PC-3 (cell line): ENCODE measurements around the gene SLTM. TPM values are rescaled to one million over a fixed set of nuclear protein-coding genes. Genes with fewer than 3 reads are reported as not detected.

Experiments
- ATAC-seq: fragments of 200-7000 bp; cut with Tn5 transposase; 2 replicates; pipeline ENCODE4 v1.9.1; 2020; ENCODE audit warnings: mild to moderate bottlenecking, moderate library complexity
- BruUV-seq: library from RNA; stranded (reverse); fragments of 400-500 nt; replicated peaks from 2 replicates; lab custom pipeline; 2021; lab: Mats Ljungman, UMichigan
- CTCF ChIA-PET: fragments of 300-600 bp; sonication (Branson Sonifier 250); formaldehyde crosslinking; loops from one replicate; lab custom pipeline; 2022; ENCODE audit warnings: antibody characterized with exemption; lab: Charles Lee
- POLR2A ChIA-PET: fragments of 300-600 bp; sonication (Branson Sonifier 250); formaldehyde crosslinking; loops from one replicate; lab custom pipeline; 2022; ENCODE audit warnings: antibody characterized with exemption; ENCODE audit not compliant: unreplicated experiment; lab: Charles Lee
- DNase-seq: peaks from one replicate; pipeline ENCODE4 v3.0.0-alpha.2; 2015
- H2AFZ ChIP-seq: fragments of 300-600 bp; sonication (generic); 2 replicates; pipeline ENCODE4 v1.6.0; 2016; ENCODE audit warnings: antibody characterized with exemption, low read length
- H3F3A ChIP-seq: fragments of 300-600 bp; sonication (generic); one replicate; pipeline ENCODE4 v1.6.0; 2017; ENCODE audit warnings: antibody characterized with exemption, low read length, control low read depth, mild to moderate bottlenecking; ENCODE audit not compliant: unreplicated experiment
- H3K27ac ChIP-seq: fragments of 300-600 bp; sonication (generic); 2 replicates; pipeline ENCODE4 v1.5.1; 2016; ENCODE audit warnings: mild to moderate bottlenecking, low read length
- H3K27me3 ChIP-seq: fragments of 300-600 bp; sonication (generic); 2 replicates; pipeline ENCODE4 v1.6.1; 2016; ENCODE audit warnings: low read length, mixed read lengths
- H3K36me3 ChIP-seq: fragments of 300-600 bp; sonication (generic); 2 replicates; pipeline ENCODE4 v1.6.1; 2016; ENCODE audit warnings: low read depth, mixed run types, low read length, mixed read lengths
- H3K4me1 ChIP-seq: fragments of 300-600 bp; sonication (generic); 2 replicates; pipeline ENCODE4 v1.5.1; 2016; ENCODE audit warnings: low read length; ENCODE audit not compliant: insufficient read depth
- H3K4me2 ChIP-seq: fragments of 300-600 bp; sonication (generic); 2 replicates; pipeline ENCODE4 v1.6.0; 2016; ENCODE audit warnings: low read length
- H3K4me3 ChIP-seq: fragments of 300-600 bp; sonication (generic); 2 replicates; pipeline ENCODE4 v1.5.1; 2016; ENCODE audit warnings: mild to moderate bottlenecking, low read length, mixed read lengths
- H3K79me2 ChIP-seq: fragments of 300-600 bp; sonication (generic); 2 replicates; pipeline ENCODE4 v1.6.1; 2017; ENCODE audit warnings: low read length, mixed read lengths
- H3K9ac ChIP-seq: fragments of 300-600 bp; sonication (generic); 2 replicates; pipeline ENCODE4 v1.6.0; 2016; ENCODE audit warnings: mild to moderate bottlenecking, low read length
- H3K9me2 ChIP-seq: fragments of 300-600 bp; sonication (generic); replicated peaks from 2 replicates; pipeline ENCODE4 v1.6.1; 2016; ENCODE audit warnings: mixed run types, low read length, mixed read lengths
- H3K9me3 ChIP-seq: fragments of 300-600 bp; sonication (generic); 2 replicates; pipeline ENCODE4 v1.6.1; 2016; ENCODE audit warnings: low read length, mixed read lengths
- H4K20me1 ChIP-seq: fragments of 300-600 bp; sonication (generic); 2 replicates; pipeline ENCODE4 v1.6.1; 2016; ENCODE audit warnings: low read length, mixed read lengths
- EZH2 ChIP-seq: fragments of 300-600 bp; sonication (generic); IDR thresholded peaks from one replicate; pipeline ENCODE4 v1.6.1; 2017; ENCODE audit warnings: antibody characterized with exemption, mild to moderate bottlenecking, low read length; ENCODE audit not compliant: unreplicated experiment
- EZH2phosphoT487 ChIP-seq: fragments of 300-600 bp; sonication (generic); IDR thresholded peaks from 2 replicates; pipeline ENCODE4 v1.6.1; 2018; ENCODE audit warnings: mild to moderate bottlenecking, antibody characterized with exemption, low read length, borderline replicate concordance
- intact Hi-C: fragments of 100-400 bp; cut with micrococcal nuclease; formaldehyde crosslinking; loops from 2 replicates; pipeline ENCODE4 v1.9.0; 2023
- total RNA-seq: library from RNA; depleted of rRNA; stranded (reverse); fragments of >200 nt; gene quantifications from 2 replicates; pipeline ENCODE4 v1.2.3, GENCODE V29; 2014
- TF ChIP-seq, protein P1 (sequence below): fragments of 300-600 bp; sonication (generic); conservative IDR thresholded peaks from 2 replicates; pipeline ENCODE4 v1.5.1; 2017; ENCODE audit warnings: antibody characterized with exemption, low read depth, mild to moderate bottlenecking, low read length

Gene SLTM
- total RNA-seq, 1 experiment from 2014 or later: 103 TPM

GRCh38 chr15:58876306-58877106 lies 57.0 kb downstream of the SLTM start:
- Histone ChIP-seq H2AFZ (no peak overlapping the region), H3K4me2 (no peak overlapping the region), H3K27me3 (no peaks in the 10 kb centered on the region), H3F3A (no peaks in the 10 kb centered on the region), H3K9ac (no peak overlapping the region), H3K4me3 (no peak overlapping the region), H3K4me1 (peaks cover 5% of the 10 kb centered on the region; the same call in 1 of the 2 replicates), H4K20me1 (no peaks in the 10 kb centered on the region), H3K27ac (no peak overlapping the region), H3K9me3 (no peaks in the 10 kb centered on the region), H3K36me3 (peaks cover 31% of the 10 kb centered on the region), H3K79me2 (no peaks in the 10 kb centered on the region), H3K9me2 (no peaks in the 10 kb centered on the region)
- DNase-seq (no peak), ATAC-seq (no peak)
- TF ChIP-seq EZH2: no peak
- ChIA-PET POLR2A (no interaction called here), CTCF (no interaction called here)
- intact Hi-C loops: no loop called here
- no TSS peak for BruUV-seq

GRCh38 chr15:58875343-58875742 lies 58.1 kb downstream of the SLTM start:
- no peak overlapping the region for H3K4me2 ChIP-seq
- H3K9ac ChIP-seq: no peak overlapping the region
- no peak overlapping the region for H3K27ac ChIP-seq
- ChIA-PET POLR2A (no interaction called here), CTCF (interaction anchor here (0.6 kb wide), 1 partner anchor 659 kb away, joined by 3 read pairs; no protein-coding TSS in a partner anchor)
- H3K9me2 ChIP-seq: no peaks in the 10 kb centered on the region
- peak; percentile 37 for ATAC-seq
- no peaks in the 10 kb centered on the region for H3F3A ChIP-seq
- no TSS peak for BruUV-seq
- DNase-seq: peak; percentile 20
- H4K20me1 ChIP-seq: no peaks in the 10 kb centered on the region
- peaks cover 5% of the 10 kb centered on the region; the same call in 1 of the 2 replicates for H3K4me1 ChIP-seq
- H3K79me2 ChIP-seq: no peaks in the 10 kb centered on the region
- TF ChIP-seq EZH2phosphoT487 (no peak), EZH2 (no peak)
- TF ChIP-seq, protein P1, sequence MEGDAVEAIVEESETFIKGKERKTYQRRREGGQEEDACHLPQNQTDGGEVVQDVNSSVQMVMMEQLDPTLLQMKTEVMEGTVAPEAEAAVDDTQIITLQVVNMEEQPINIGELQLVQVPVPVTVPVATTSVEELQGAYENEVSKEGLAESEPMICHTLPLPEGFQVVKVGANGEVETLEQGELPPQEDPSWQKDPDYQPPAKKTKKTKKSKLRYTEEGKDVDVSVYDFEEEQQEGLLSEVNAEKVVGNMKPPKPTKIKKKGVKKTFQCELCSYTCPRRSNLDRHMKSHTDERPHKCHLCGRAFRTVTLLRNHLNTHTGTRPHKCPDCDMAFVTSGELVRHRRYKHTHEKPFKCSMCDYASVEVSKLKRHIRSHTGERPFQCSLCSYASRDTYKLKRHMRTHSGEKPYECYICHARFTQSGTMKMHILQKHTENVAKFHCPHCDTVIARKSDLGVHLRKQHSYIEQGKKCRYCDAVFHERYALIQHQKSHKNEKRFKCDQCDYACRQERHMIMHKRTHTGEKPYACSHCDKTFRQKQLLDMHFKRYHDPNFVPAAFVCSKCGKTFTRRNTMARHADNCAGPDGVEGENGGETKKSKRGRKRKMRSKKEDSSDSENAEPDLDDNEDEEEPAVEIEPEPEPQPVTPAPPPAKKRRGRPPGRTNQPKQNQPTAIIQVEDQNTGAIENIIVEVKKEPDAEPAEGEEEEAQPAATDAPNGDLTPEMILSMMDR: no peak
- H3K27me3 ChIP-seq: no peaks in the 10 kb centered on the region
- H3K4me3 ChIP-seq: no peak overlapping the region
- intact Hi-C loops: no loop called here
- no peak overlapping the region for H2AFZ ChIP-seq
- H3K9me3 ChIP-seq: no peaks in the 10 kb centered on the region
- peaks cover 21% of the 10 kb centered on the region for H3K36me3 ChIP-seq

DNA sequence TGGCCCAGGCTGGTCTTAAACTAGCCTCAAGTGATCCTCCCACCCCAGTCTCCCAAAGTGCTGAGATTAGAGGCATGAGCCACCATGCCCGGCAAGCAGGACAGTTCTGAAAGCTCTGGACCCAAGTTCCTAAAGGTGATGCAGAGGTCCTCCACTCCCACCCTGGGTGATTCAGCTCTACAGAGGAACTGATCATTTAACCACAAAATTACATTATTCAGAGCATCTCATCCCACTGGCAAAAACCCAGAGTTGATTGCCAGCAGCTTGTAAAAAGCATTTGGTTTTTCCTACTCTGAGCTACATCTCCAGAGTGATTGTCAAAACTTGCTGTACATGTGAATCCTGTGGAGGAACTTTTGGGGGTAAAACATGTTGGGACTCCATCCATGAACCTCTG lies 60.2 kb downstream of the SLTM start:
- Histone ChIP-seq H3K79me2 (no peaks in the 10 kb centered on the region), H2AFZ (no peak overlapping the region), H3K9ac (no peak overlapping the region), H3K27ac (no peak overlapping the region), H3K9me3 (no peaks in the 10 kb centered on the region), H4K20me1 (no peaks in the 10 kb centered on the region), H3K4me1 (peaks cover 5% of the 10 kb centered on the region; the same call in 1 of the 2 replicates), H3K36me3 (peaks cover 6% of the 10 kb centered on the region; the same call in 1 of the 2 replicates), H3K4me3 (no peak overlapping the region), H3K9me2 (no peaks in the 10 kb centered on the region), H3K4me2 (no peak overlapping the region), H3K27me3 (no peaks in the 10 kb centered on the region), H3F3A (no peaks in the 10 kb centered on the region)
- ATAC-seq (peak; percentile 42), DNase-seq (peak; percentile 58)
- CTCF ChIA-PET: no interaction called here
- TF ChIP-seq EZH2 (no peak), EZH2phosphoT487 (no peak)
- TF ChIP-seq, protein P1: no peak
- POLR2A ChIA-PET: interaction anchor here (0.6 kb wide), 1 partner anchor 29 kb away, joined by 8 read pairs; no protein-coding TSS in a partner anchor
- BruUV-seq: no TSS peak
- intact Hi-C loops: no loop called here
